ENCODE measurements around the gene FZD7.

FZD7 gene

DNA sequence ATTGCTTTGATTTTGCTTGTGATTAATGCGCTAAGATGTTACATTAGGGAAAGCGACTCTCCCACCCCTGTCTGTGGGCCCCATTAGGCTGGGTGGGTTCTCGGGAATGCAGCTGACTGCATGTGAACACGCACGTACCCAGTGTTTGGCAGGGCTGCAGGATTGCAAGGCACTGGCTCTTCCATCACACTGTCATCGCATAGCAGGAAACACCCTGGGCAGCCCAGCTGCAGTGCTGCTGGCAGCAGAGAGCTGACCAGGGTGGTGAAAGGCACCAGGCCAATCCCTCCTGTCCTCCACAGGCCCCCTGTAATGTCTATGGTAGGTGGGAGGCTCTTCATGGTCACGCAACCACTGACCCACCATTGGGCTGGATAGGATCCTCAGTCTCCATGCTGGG, 34.4 kb upstream of the FZD7 start:
- DNase-seq (ENCODE audit: low read depth in 1 of 2, low spot score in 1 of 2): no peak
- Histone ChIP-seq H3K27me3 (ENCODE audit: insufficient read depth, poor library complexity, severe bottlenecking) (no peaks in the 10 kb centered on the region), H3K27ac (replicated peaks) (no peak overlapping the region), H3K4me3 (replicated peaks; ENCODE audit: insufficient read depth, low read length) (no peak overlapping the region)
- TF ChIP-seq, protein P1, sequence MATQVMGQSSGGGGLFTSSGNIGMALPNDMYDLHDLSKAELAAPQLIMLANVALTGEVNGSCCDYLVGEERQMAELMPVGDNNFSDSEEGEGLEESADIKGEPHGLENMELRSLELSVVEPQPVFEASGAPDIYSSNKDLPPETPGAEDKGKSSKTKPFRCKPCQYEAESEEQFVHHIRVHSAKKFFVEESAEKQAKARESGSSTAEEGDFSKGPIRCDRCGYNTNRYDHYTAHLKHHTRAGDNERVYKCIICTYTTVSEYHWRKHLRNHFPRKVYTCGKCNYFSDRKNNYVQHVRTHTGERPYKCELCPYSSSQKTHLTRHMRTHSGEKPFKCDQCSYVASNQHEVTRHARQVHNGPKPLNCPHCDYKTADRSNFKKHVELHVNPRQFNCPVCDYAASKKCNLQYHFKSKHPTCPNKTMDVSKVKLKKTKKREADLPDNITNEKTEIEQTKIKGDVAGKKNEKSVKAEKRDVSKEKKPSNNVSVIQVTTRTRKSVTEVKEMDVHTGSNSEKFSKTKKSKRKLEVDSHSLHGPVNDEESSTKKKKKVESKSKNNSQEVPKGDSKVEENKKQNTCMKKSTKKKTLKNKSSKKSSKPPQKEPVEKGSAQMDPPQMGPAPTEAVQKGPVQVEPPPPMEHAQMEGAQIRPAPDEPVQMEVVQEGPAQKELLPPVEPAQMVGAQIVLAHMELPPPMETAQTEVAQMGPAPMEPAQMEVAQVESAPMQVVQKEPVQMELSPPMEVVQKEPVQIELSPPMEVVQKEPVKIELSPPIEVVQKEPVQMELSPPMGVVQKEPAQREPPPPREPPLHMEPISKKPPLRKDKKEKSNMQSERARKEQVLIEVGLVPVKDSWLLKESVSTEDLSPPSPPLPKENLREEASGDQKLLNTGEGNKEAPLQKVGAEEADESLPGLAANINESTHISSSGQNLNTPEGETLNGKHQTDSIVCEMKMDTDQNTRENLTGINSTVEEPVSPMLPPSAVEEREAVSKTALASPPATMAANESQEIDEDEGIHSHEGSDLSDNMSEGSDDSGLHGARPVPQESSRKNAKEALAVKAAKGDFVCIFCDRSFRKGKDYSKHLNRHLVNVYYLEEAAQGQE (IDR thresholded peaks at IDR 0.05; ENCODE audit: insufficient replicate concordance, low read depth): no peak
- TF ChIP-seq CTCF (IDR thresholded peaks at IDR 0.05; ENCODE audit: insufficient read depth, low read length) (no peak), SPI1 (IDR thresholded peaks at IDR 0.05; ENCODE audit: borderline replicate concordance, low read depth) (no peak), GABPA (IDR thresholded peaks at IDR 0.05; ENCODE audit: low read depth) (no peak), POLR2AphosphoS5 (IDR thresholded peaks at IDR 0.05; ENCODE audit: low read depth) (no peak)

DNA sequence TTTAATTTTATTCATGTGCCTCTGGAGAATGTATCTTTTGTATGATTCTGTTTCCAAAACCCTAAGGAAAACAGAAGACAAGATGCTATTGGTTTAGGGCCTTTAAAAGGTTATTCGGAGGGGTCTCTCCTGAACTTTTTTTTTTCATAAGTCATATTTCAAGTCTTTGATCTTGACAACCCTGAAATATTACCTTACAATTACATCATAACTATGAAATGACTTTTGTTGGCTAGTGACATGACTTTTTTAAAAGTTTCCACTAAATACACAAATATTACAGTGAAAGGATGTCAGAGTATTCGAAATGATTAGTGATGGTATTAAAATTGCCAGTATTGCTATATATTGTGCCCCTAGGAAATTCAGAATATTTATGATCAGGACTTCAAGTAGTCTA, 31.8 kb upstream of the FZD7 start:
- Histone ChIP-seq H3K27ac (replicated peaks) (no peak overlapping the region), H3K27me3 (ENCODE audit: insufficient read depth, poor library complexity, severe bottlenecking) (no peaks in the 10 kb centered on the region), H3K4me3 (replicated peaks; ENCODE audit: insufficient read depth, low read length) (no peak overlapping the region)
- TF ChIP-seq, protein P1 (IDR thresholded peaks at IDR 0.05; ENCODE audit: insufficient replicate concordance, low read depth): no peak
- TF ChIP-seq GABPA (IDR thresholded peaks at IDR 0.05; ENCODE audit: low read depth) (no peak), CTCF (IDR thresholded peaks at IDR 0.05; ENCODE audit: insufficient read depth, low read length) (no peak), SPI1 (IDR thresholded peaks at IDR 0.05; ENCODE audit: borderline replicate concordance, low read depth) (no peak), POLR2AphosphoS5 (IDR thresholded peaks at IDR 0.05; ENCODE audit: low read depth) (no peak)
- DNase-seq (ENCODE audit: low read depth in 1 of 2, low spot score in 1 of 2): no peak

GRCh38 chr2:202002381-202002780, 31.3 kb upstream of the FZD7 start:
- Histone ChIP-seq H3K27me3 (ENCODE audit: insufficient read depth, poor library complexity, severe bottlenecking) (no peaks in the 10 kb centered on the region), H3K27ac (replicated peaks) (no peak overlapping the region), H3K4me3 (replicated peaks; ENCODE audit: insufficient read depth, low read length) (no peak overlapping the region)
- DNase-seq (ENCODE audit: low read depth in 1 of 2, low spot score in 1 of 2): no peak
- TF ChIP-seq POLR2AphosphoS5 (IDR thresholded peaks at IDR 0.05; ENCODE audit: low read depth): no peak
- no peak for TF ChIP-seq SPI1 (IDR thresholded peaks at IDR 0.05; ENCODE audit: borderline replicate concordance, low read depth)
- no peak for TF ChIP-seq GABPA (IDR thresholded peaks at IDR 0.05; ENCODE audit: low read depth)
- TF ChIP-seq CTCF (IDR thresholded peaks at IDR 0.05; ENCODE audit: insufficient read depth, low read length): no peak
- TF ChIP-seq, protein P1 (IDR thresholded peaks at IDR 0.05; ENCODE audit: insufficient replicate concordance, low read depth): no peak

Measured in HL-60 (cell line).